GM18519 (cell line): ENCODE data around the gene CLASP1.
"Not testable (repeated sequence)": the region's sequence is repeated elsewhere in the genome, so short reads cannot be mapped to it uniquely, and the experiment has no call there.

ENCODE experiments used
- ATAC-seq: cut with Tn5 transposase; IDR thresholded peaks from one replicate; pipeline ENCODE4 v1.9.1; 2021; ENCODE audit warnings: mild to moderate bottlenecking, moderate library complexity; ENCODE audit not compliant: unreplicated experiment, low FRiP score

CLASP1 gene

DNA sequence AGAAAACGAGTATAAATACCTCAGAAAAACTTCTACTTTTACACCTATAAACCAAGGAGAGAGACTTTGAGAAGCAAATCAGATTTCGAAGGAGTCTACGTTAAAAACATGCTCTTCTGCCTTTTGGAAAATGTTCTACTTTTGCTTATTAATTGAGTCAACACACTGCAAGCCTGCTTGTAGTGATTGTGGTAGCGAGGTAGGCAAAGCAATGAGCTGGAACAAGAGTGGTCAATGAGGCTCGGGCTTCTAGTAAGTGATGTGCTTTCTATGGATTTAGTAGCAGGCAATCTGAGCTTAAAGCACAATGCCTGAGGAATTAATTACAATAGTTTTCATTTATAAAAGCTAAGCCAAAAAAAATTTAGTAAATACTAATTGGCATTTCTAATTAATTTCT lies 260.9 kb downstream of the CLASP1 start:
- no peak for ATAC-seq

GRCh38 chr2:121387591-121388325 lies 261.5 kb downstream of the CLASP1 start:
- ATAC-seq: no peak

GRCh38 chr2:121386707-121387106 lies 262.6 kb downstream of the CLASP1 start:
- ATAC-seq: no peak

GRCh38 chr2:121386102-121386501 lies 263.2 kb downstream of the CLASP1 start:
- ATAC-seq: no peak

- ATAC-seq: no peak
Measured at GRCh38 chr2:121382744-121383143, 266.5 kb downstream of the CLASP1 start.

- ATAC-seq: no peak
Measured at GRCh38 chr2:121377646-121378045, 271.6 kb downstream of the CLASP1 start.

DNA sequence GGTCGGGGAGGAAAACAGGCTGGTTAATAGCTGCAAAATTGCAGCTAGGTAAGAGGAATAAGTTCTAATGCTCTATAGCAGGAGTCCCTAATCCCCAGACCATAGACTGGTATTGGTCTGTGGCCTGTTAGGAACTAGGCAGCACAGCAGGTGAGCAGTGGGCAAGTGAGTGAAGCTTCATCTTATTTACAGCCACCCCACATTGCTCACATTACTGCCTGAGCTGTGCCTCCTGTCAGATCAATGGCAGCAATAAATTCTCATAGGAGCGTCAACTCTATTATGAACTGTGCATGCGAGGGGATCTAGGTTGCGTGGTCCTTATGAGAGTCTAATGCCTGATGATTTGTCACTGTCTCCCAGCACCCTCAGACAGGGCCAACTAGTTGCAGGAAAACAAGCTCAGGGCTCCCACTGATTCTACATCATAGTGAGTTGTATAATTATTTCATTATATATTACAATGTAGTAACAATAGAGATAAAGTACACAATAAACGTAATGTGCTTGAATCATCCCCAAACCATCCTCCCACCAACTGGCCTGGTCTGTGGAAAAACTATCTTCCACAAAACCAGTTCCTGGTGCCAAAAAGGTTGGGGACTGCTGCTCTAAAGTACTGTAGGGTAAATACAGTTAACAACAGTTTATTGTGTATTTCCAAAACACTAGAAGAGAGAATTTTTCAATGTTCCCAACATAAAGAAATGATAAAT lies 272.6 kb downstream of the CLASP1 start:
- ATAC-seq: no peak

- ATAC-seq: no peak
Measured at GRCh38 chr2:121375621-121376159, 273.6 kb downstream of the CLASP1 start.

GRCh38 chr2:121374412-121375075 lies 274.7 kb downstream of the CLASP1 start:
- ATAC-seq: not testable (repeated sequence)

GRCh38 chr2:121372721-121373353 lies 276.4 kb downstream of the CLASP1 start:
- no peak for ATAC-seq

DNA sequence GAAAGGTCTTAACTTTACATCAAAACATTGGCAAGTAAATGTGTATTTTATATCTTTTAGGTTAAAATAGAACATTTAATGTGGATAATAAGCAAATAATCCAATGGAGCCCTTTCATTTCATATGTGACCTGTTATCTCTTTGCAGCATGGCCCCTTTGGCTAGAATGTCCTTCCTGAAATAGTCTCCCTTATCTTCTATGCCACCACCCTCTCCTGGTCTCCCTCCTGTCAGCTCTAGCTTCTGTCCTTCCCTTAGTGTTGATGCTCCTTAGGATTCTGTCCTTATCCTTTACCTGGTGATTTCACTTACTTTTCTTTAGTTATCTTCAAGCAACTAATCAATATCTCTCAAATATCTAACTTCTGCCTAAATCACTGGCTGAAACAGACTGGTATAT lies 277.2 kb downstream of the CLASP1 start:
- ATAC-seq: no peak

DNA sequence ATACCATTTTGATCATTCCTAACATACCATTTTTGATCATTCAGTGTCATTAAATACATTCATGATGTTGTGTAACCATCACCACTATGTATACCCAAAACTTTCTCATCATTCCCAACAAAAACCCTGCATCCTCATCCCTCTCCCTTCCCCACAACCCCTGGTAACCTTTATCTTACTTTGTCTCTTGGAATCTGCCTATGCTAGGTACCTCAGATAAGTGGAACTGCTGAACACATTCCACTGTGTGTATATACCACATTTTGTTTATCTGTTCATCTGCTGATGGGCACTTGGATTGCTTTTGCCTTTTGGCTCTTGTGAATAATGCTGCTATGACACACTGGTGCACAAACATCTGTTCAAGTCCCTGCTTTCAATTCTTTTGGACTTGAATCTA lies 280.4 kb downstream of the CLASP1 start:
- no peak for ATAC-seq

DNA sequence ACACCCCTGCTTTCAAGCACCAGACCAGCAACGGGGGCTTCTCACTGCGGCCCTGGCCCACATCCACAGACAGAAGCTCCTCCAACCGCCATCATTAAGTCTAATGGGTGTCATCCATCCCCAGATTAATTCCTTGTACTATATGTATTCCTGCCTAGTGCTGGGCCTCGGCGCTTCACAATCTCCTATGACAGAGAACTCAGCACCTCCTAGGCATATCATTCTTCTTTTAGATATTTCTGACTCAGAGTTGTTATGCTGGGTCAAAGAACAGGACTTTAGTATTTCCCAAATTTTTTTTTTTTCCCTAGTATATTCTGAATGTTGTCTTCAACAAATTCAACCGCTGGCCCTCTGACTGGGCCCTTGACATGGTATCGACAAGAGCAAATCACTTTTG lies 281.1 kb downstream of the CLASP1 start:
- ATAC-seq: no peak

DNA sequence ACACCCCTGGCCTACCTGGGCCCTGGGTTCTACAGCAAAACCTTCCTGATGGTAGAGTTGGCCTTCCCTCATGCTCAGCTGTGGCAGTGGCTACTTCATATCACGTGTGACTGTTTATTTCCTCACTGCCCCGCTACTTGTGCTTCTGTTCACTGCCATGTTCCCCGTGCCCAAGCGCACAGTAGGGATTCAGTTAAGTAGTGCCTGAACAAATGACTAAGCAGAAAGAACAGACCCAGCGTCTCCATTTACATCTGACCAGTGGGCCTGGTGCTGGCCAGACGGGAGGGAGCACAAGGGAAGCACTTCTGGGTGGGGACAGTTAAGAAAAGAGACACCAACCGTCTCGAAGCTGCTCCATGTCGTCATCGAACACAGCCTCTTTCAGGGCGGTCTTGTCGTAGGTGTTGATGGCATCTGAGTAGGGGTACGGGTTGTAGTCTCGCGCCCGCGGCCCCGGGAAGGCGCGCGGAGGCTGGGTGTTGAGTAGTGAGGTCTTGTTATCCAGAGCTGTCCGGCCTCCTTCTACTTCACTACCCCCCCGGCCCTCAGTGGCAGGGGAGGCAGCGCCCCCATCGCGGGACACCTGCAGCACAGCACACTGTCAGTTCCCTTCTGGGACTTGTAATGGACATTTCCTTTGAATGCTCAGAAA lies 281.9 kb downstream of the CLASP1 start:
- no peak for ATAC-seq

DNA sequence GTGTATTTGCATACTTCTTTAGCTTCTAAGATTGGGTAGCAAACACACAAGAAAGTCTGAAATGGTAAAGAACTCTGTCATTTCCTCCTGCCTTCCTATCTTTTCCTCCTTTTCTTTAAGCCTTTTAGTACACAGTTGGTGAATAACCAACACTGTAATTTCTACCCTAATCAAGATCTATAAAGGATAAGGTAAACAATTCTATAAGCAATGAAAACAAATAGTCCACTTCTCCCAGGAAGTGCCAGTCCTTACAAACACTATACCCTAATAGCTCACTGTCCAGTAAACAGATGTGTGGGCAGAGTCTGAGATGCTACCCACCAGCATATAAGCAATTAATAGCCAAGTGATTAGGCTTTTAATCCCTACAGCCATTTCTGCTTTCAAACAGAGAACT lies 283.2 kb downstream of the CLASP1 start:
- ATAC-seq: no peak

DNA sequence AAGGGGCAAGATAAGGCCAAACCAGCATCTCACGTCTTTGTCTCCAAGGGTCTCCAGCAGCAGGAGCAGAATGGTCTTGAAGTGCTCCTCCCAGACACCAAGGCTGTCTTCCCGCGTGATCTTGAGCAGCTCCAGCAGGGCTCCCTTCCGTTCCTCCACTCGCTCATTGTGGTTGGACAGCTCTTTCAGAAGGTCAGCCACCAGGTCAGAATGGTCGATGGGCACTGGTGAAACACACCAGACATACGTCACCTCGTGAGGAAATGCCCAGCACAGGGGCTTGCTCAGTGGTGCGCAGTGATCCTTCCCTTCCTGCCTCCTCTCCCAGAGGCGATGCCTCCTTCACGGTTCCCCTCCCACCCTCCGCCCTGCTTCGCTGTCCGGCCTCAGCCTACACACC lies 284.2 kb downstream of the CLASP1 start:
- ATAC-seq: no peak

- no peak for ATAC-seq
Measured at GRCh38 chr2:121363632-121364420, 285.4 kb downstream of the CLASP1 start.

DNA sequence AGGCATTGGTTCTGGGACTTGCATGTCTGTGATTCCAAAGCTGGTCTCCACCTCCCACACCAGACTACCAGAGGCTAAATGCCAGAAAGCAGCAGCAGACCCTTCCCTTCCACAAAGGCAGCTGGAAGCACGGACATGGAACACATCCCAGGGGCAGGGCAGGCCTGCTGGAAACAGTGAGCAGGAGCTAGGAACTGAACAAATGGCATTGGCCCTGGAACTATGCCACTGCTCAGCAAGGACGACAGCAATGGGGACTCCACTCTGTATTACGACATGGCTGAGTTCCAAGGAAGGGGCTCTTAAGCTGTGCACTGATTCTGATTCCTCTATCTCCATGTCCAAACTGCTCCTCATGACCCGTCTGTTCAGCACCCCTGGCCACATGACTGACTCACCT lies 286.5 kb downstream of the CLASP1 start:
- no peak for ATAC-seq

DNA sequence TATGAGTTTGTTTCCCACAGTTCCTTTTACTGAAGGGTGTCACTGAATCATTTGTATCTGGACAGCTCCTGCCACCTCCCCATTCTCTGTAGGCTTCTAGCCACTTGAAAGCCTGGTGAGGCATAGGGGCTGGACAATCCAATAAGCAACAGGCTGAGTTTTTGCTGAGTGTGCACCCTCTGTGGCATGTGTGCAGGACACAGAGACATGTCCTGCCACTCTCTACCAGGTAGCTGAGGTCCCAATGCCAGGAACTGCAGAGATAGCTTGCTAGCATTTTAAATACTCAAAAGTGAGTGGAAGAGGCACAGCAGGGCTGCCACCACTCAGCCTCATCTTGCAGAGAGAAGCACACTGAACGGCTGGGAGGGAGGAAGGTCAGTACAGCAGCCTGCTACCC lies 287.0 kb downstream of the CLASP1 start:
- no peak for ATAC-seq
